Measurements from ENCODE around the gene PIGP. TPM values are rescaled to one million over a fixed set of nuclear protein-coding genes. Genes with fewer than 3 reads are reported as not detected.
A peak's percentile ranks its signal among the peaks of the same experiment; 100 is the strongest.

PIGP gene
- total and polyA plus RNA-seq, 9 of the 15 experiments (the other 6 are each of a cell fraction or from before 2014, with no cell fraction given): 18.3 to 122 (median 35.6) TPM

GRCh38 chr21:37085726-37086125 lies 12.9 kb upstream of the PIGP start (continued):
- TF ChIP-seq ZNF655 (CRISPR knock-in tag; IDR thresholded peaks at IDR 0.05) (no peak), ZNF79 (CRISPR knock-in tag; IDR thresholded peaks at IDR 0.05; ENCODE audit: low read depth) (no peak), MYBL2 (IDR thresholded peaks at IDR 0.05; ENCODE audit: low read depth) (no peak), MYBL2 (CRISPR knock-in tag; IDR thresholded peaks at IDR 0.05; ENCODE audit: borderline replicate concordance) (no peak), RHOXF2B (CRISPR knock-in tag; conservative IDR thresholded peaks at IDR 0.05) (no peak), RFX1 (IDR thresholded peaks at IDR 0.05) (peak; percentile 78), NCOA1 (IDR thresholded peaks at IDR 0.05; ENCODE audit: low read depth) (no peak), HMBOX1 (IDR thresholded peaks at IDR 0.05) (peak; percentile 94), CEBPZ (IDR thresholded peaks at IDR 0.05; ENCODE audit: borderline replicate concordance, low read depth, low read length) (no peak), SAFB2 (IDR thresholded peaks at IDR 0.05; ENCODE audit: borderline replicate concordance, low read depth, low read length, severe bottlenecking) (no peak), GABPB2 (CRISPR knock-in tag; conservative IDR thresholded peaks at IDR 0.05) (no peak), TBP (optimal IDR thresholded peaks at IDR 0.05; ENCODE audit: low read depth, low read length) (no peak), TFAP4 (CRISPR knock-in tag; IDR thresholded peaks at IDR 0.05; ENCODE audit: borderline replicate concordance) (no peak), ZNF766 (CRISPR knock-in tag; conservative IDR thresholded peaks at IDR 0.05) (no peak), CBFA2T2 (conservative IDR thresholded peaks at IDR 0.05) (peak; percentile 71), ATF7 (IDR thresholded peaks at IDR 0.05) (no peak), NELFE (IDR thresholded peaks at IDR 0.05; ENCODE audit: insufficient read depth, insufficient read length) (no peak), NFYB (IDR thresholded peaks at IDR 0.05; ENCODE audit: extremely low read depth, insufficient read length) (no peak), ZNF197 (CRISPR knock-in tag; IDR thresholded peaks at IDR 0.05; ENCODE audit: low read depth) (no peak), BMI1 (IDR thresholded peaks at IDR 0.05; ENCODE audit: low read length) (no peak), RAD21 (CRISPR knock-in tag; conservative IDR thresholded peaks at IDR 0.05 in 1 of 2, IDR thresholded peaks at IDR 0.05 in 1 of 2) (no peak), TCF7 (IDR thresholded peaks at IDR 0.05; ENCODE audit: borderline replicate concordance) (no peak), MAFF (IDR thresholded peaks at IDR 0.05; ENCODE audit: low read length) (no peak), ZFPM2 (CRISPR knock-in tag; IDR thresholded peaks at IDR 0.05) (no peak), HDGF (IDR thresholded peaks at IDR 0.05) (no peak), ETS2 (tag; IDR thresholded peaks at IDR 0.05; ENCODE audit: borderline replicate concordance, poor library complexity, severe bottlenecking) (no peak)

Measured in K562 (cell line).